ENCODE measurements around the gene MACROH2A2. TPM values are rescaled to one million over a fixed set of nuclear protein-coding genes. Genes with fewer than 3 reads are reported as not detected.

The MACROH2A2 gene
- total RNA-seq, 1 donor from 2014 or later = 25.5 TPM

- Mint-ChIP-seq H3K27me3 (ENCODE audit: low read depth, unreplicated experiment) (no peaks in the 10 kb centered on the region), H3K4me1 (ENCODE audit: low read depth, unreplicated experiment) (peaks cover 9% of the 10 kb centered on the region), H3K36me3 (ENCODE audit: low read depth, unreplicated experiment) (peaks cover 11% of the 10 kb centered on the region), H3K9me3 (ENCODE audit: unreplicated experiment) (peaks cover 2% of the 10 kb centered on the region), H3K4me3 (ENCODE audit: unreplicated experiment) (peak within 1 kb of the TSS; percentile 87), H3K27ac (ENCODE audit: unreplicated experiment) (peak within 1 kb of the TSS; percentile 72)
- Histone ChIP-seq H3K79me2 (ENCODE audit: insufficient read depth, low read length) (no peaks in the 10 kb centered on the region), H3K36me3 (ENCODE audit: insufficient read depth, low read length) (no peaks in the 10 kb centered on the region), H3K9ac (ENCODE audit: low read length) (peak within 1 kb of the TSS; percentile 78), H3K4me2 (ENCODE audit: low read length) (peak within 1 kb of the TSS; percentile 93), H2AFZ (ENCODE audit: low read depth, low read length) (peak within 1 kb of the TSS; percentile 79), H3K4me1 (ENCODE audit: insufficient read depth, low read length) (peaks cover 12% of the 10 kb centered on the region), H3K4me3 (ENCODE audit: insufficient read depth, low read depth, low read length) (peak within 1 kb of the TSS; percentile 63), H4K20me1 (ENCODE audit: insufficient read depth, low read length) (no peaks in the 10 kb centered on the region), H3K27ac (ENCODE audit: low read depth, low read length) (no peak within 1 kb of the TSS), H3K27me3 (ENCODE audit: insufficient read depth, low read length) (no peaks in the 10 kb centered on the region), H3K9me3 (ENCODE audit: insufficient read depth, low read depth, low read length) (no peaks in the 10 kb centered on the region)
- FAIRE-seq (no peak), DNase-seq (ENCODE audit: low read depth) (peak; percentile 44)
- TF ChIP-seq EZH2 (IDR thresholded peaks at IDR 0.05; ENCODE audit: insufficient read depth, low read length) (no peak), CTCF (IDR thresholded peaks at IDR 0.05; ENCODE audit: insufficient read depth, low read depth, low read length) (no peak)
Measured at GRCh38 chr10:70132098-70133029, 79.7 kb downstream of the MACROH2A2 start, which contains the start of gene AIFM2. AIFM2 (minus strand) TSS chr10:70132825; CDS start chr10:70124084, 8,741 bp downstream.

GRCh38 chr10:70135046-70135445 is 82.4 kb downstream of the MACROH2A2 start:
- Mint-ChIP-seq H3K27me3 (ENCODE audit: low read depth, unreplicated experiment) (no peaks in the 10 kb centered on the region), H3K4me1 (ENCODE audit: low read depth, unreplicated experiment) (peaks cover 9% of the 10 kb centered on the region), H3K27ac (ENCODE audit: unreplicated experiment) (peak overlapping the region; percentile 3), H3K9me3 (ENCODE audit: unreplicated experiment) (no peaks in the 10 kb centered on the region), H3K4me3 (ENCODE audit: unreplicated experiment) (peak overlapping the region; percentile 36), H3K36me3 (ENCODE audit: low read depth, unreplicated experiment) (peaks cover 9% of the 10 kb centered on the region)
- Histone ChIP-seq H3K9ac (ENCODE audit: low read length) (no peak overlapping the region), H3K79me2 (ENCODE audit: insufficient read depth, low read length) (no peaks in the 10 kb centered on the region), H3K4me2 (ENCODE audit: low read length) (no peak overlapping the region), H3K27ac (ENCODE audit: low read depth, low read length) (no peak overlapping the region), H3K9me3 (ENCODE audit: insufficient read depth, low read depth, low read length) (no peaks in the 10 kb centered on the region), H4K20me1 (ENCODE audit: insufficient read depth, low read length) (peaks cover under 1% of the 10 kb centered on the region), H3K4me1 (ENCODE audit: insufficient read depth, low read length) (peaks cover 12% of the 10 kb centered on the region), H3K4me3 (ENCODE audit: insufficient read depth, low read depth, low read length) (no peak overlapping the region), H3K27me3 (ENCODE audit: insufficient read depth, low read length) (no peaks in the 10 kb centered on the region), H3K36me3 (ENCODE audit: insufficient read depth, low read length) (no peaks in the 10 kb centered on the region), H2AFZ (ENCODE audit: low read depth, low read length) (no peak overlapping the region)
- TF ChIP-seq EZH2 (IDR thresholded peaks at IDR 0.05; ENCODE audit: insufficient read depth, low read length) = no peak
- TF ChIP-seq CTCF (IDR thresholded peaks at IDR 0.05; ENCODE audit: insufficient read depth, low read depth, low read length) = no peak
- DNase-seq (ENCODE audit: low read depth) = no peak
- no peak for FAIRE-seq

Measured in astrocyte (in vitro differentiated cells and primary cell).